HepG2 (cell line): Measurements from ENCODE around the gene TRMT6. TPM values are rescaled to one million over a fixed set of nuclear protein-coding genes. Genes with fewer than 3 reads are reported as not detected.

ENCODE experiments used
- BORCS8-MEF2B ChIP-seq: sonication (generic); formaldehyde crosslinking; IDR thresholded peaks from 2 replicates; pipeline ENCODE4 v1.8.0; 2022; ENCODE audit warnings: mild to moderate bottlenecking, missing genetic modification reagents
- BRD4 ChIP-seq: sonication (generic); formaldehyde crosslinking; IDR thresholded peaks from 2 replicates; pipeline ENCODE4 v1.4.0; 2020; ENCODE audit warnings: missing genetic modification reagents
- HOXD1 ChIP-seq: sonication (generic); formaldehyde crosslinking; IDR thresholded peaks from 2 replicates; pipeline ENCODE4 v1.5.0; 2020; ENCODE audit warnings: missing genetic modification reagents
- PAF1 ChIP-seq: IDR thresholded peaks from 2 replicates; pipeline ENCODE4 v1.6.1; 2016; ENCODE audit warnings: missing genetic modification reagents, missing compliant biosample characterization
- SIN3B ChIP-seq: fragments of 150-350 bp; IDR thresholded peaks from 2 replicates; pipeline ENCODE4 v1.6.1; 2014; ENCODE audit warnings: low read length
- SMARCE1 ChIP-seq: fragments of 450-650 bp; IDR thresholded peaks from 2 replicates; pipeline ENCODE4 v1.6.1; 2017; ENCODE audit warnings: borderline replicate concordance
- UBTF ChIP-seq: sonication (generic); formaldehyde crosslinking; IDR thresholded peaks from 2 replicates; pipeline ENCODE4 v1.4.0; 2020; ENCODE audit warnings: mild to moderate bottlenecking, missing genetic modification reagents
- ZNF362 ChIP-seq: sonication (generic); formaldehyde crosslinking; IDR thresholded peaks from 2 replicates; pipeline ENCODE4 v1.4.0; 2020; ENCODE audit warnings: missing genetic modification reagents, mild to moderate bottlenecking, borderline replicate concordance
- ZNF598 ChIP-seq: sonication (generic); formaldehyde crosslinking; IDR thresholded peaks from 2 replicates; pipeline ENCODE4 v1.5.1; 2020; ENCODE audit warnings: mild to moderate bottlenecking, missing genetic modification reagents, borderline replicate concordance
- polyA plus RNA-seq, 8 experiments: library from polyadenylated mRNA; depleted of rRNA in 3 of 8; stranded (reverse) in 7 of 8; unstranded in 1 of 8; fragments of >200 nt; fragmentation: Illumina TruSeq in 4 of 8; extraction: Trizol in 4 of 8; gene quantifications; 2 replicates each; pipeline versions ENCODE4 v1.2.1 to v1.2.3, GENCODE V29; 2011 to 2016; ENCODE audit warnings: low read depth in 4 of 8, missing spikeins in 1 of 8, mixed read lengths in 1 of 8; ENCODE audit not compliant: insufficient read depth in 1 of 8
- total RNA-seq, 5 experiments: library from RNA; depleted of rRNA; stranded (reverse); fragments of >200 nt; fragmentation: Illumina TruSeq; extraction: Trizol; gene quantifications; 2 replicates each; pipeline ENCODE4 v1.2.3, GENCODE V29; 2016; ENCODE audit warnings: low read depth in 1 of 5
- TF ChIP-seq, protein P1 (sequence below), 2 experiments: fragments of 450-650 bp in 1 of 2; sonication (generic) in 1 of 2; formaldehyde crosslinking; IDR thresholded peaks; 2 replicates each; pipeline versions ENCODE4 v1.5.0 to v1.8.0; 2020 to 2022; ENCODE audit warnings: mild to moderate bottlenecking in 1 of 2, missing genetic modification reagents in 1 of 2
- TF ChIP-seq, protein P2 (sequence below): sonication (generic); formaldehyde crosslinking; IDR thresholded peaks from 2 replicates; pipeline ENCODE4 v1.5.0; 2020; ENCODE audit warnings: mild to moderate bottlenecking, missing genetic modification reagents
- TF ChIP-seq, protein P3 (sequence below): sonication (generic); formaldehyde crosslinking; IDR thresholded peaks from 2 replicates; pipeline ENCODE4 v1.8.1; 2023; ENCODE audit warnings: mild to moderate bottlenecking, missing genetic modification reagents
- TF ChIP-seq, protein P4 (sequence below): sonication (generic); formaldehyde crosslinking; IDR thresholded peaks from 2 replicates; pipeline ENCODE4 v1.5.0; 2020; ENCODE audit warnings: mild to moderate bottlenecking, missing genetic modification reagents, borderline replicate concordance

Gene TRMT6
- total and polyA plus RNA-seq, 2 of the 13 experiments (the other 11 are each of a cell fraction or from before 2014, with no cell fraction given), result 10.5 to 37.8 TPM

- peak; percentile 99 for TF ChIP-seq SIN3B
- TF ChIP-seq PAF1, result no peak
- TF ChIP-seq BORCS8-MEF2B (CRISPR knock-in tag), result peak; percentile 96
- TF ChIP-seq HOXD1, result peak; percentile 89
- peak; percentile 90 for TF ChIP-seq BRD4 (CRISPR knock-in tag)
- TF ChIP-seq, protein P1, sequence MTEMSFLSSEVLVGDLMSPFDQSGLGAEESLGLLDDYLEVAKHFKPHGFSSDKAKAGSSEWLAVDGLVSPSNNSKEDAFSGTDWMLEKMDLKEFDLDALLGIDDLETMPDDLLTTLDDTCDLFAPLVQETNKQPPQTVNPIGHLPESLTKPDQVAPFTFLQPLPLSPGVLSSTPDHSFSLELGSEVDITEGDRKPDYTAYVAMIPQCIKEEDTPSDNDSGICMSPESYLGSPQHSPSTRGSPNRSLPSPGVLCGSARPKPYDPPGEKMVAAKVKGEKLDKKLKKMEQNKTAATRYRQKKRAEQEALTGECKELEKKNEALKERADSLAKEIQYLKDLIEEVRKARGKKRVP (CRISPR knock-in tag; IDR thresholded peaks at IDR 0.05), result 0 out of 4 replicates have a peak, but pooled peaks of 1 of the 2 experiments have one; percentile 76
- no peak for TF ChIP-seq SMARCE1
- peak; percentile 95 for TF ChIP-seq ZNF598 (CRISPR knock-in tag)
- TF ChIP-seq UBTF (CRISPR knock-in tag), result peak; percentile 93
- peak; percentile 81; the same call in 1 of the 2 replicates for TF ChIP-seq ZNF362 (CRISPR knock-in tag)
- TF ChIP-seq, protein P2, sequence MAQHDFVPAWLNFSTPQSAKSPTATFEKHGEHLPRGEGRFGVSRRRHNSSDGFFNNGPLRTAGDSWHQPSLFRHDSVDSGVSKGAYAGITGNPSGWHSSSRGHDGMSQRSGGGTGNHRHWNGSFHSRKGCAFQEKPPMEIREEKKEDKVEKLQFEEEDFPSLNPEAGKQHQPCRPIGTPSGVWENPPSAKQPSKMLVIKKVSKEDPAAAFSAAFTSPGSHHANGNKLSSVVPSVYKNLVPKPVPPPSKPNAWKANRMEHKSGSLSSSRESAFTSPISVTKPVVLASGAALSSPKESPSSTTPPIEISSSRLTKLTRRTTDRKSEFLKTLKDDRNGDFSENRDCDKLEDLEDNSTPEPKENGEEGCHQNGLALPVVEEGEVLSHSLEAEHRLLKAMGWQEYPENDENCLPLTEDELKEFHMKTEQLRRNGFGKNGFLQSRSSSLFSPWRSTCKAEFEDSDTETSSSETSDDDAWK (CRISPR knock-in tag), result no peak
- TF ChIP-seq, protein P3, sequence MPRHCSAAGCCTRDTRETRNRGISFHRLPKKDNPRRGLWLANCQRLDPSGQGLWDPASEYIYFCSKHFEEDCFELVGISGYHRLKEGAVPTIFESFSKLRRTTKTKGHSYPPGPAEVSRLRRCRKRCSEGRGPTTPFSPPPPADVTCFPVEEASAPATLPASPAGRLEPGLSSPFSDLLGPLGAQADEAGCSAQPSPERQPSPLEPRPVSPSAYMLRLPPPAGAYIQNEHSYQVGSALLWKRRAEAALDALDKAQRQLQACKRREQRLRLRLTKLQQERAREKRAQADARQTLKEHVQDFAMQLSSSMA (CRISPR knock-in tag), result peak; percentile 94; the same call in 1 of the 2 replicates
- TF ChIP-seq, protein P4, sequence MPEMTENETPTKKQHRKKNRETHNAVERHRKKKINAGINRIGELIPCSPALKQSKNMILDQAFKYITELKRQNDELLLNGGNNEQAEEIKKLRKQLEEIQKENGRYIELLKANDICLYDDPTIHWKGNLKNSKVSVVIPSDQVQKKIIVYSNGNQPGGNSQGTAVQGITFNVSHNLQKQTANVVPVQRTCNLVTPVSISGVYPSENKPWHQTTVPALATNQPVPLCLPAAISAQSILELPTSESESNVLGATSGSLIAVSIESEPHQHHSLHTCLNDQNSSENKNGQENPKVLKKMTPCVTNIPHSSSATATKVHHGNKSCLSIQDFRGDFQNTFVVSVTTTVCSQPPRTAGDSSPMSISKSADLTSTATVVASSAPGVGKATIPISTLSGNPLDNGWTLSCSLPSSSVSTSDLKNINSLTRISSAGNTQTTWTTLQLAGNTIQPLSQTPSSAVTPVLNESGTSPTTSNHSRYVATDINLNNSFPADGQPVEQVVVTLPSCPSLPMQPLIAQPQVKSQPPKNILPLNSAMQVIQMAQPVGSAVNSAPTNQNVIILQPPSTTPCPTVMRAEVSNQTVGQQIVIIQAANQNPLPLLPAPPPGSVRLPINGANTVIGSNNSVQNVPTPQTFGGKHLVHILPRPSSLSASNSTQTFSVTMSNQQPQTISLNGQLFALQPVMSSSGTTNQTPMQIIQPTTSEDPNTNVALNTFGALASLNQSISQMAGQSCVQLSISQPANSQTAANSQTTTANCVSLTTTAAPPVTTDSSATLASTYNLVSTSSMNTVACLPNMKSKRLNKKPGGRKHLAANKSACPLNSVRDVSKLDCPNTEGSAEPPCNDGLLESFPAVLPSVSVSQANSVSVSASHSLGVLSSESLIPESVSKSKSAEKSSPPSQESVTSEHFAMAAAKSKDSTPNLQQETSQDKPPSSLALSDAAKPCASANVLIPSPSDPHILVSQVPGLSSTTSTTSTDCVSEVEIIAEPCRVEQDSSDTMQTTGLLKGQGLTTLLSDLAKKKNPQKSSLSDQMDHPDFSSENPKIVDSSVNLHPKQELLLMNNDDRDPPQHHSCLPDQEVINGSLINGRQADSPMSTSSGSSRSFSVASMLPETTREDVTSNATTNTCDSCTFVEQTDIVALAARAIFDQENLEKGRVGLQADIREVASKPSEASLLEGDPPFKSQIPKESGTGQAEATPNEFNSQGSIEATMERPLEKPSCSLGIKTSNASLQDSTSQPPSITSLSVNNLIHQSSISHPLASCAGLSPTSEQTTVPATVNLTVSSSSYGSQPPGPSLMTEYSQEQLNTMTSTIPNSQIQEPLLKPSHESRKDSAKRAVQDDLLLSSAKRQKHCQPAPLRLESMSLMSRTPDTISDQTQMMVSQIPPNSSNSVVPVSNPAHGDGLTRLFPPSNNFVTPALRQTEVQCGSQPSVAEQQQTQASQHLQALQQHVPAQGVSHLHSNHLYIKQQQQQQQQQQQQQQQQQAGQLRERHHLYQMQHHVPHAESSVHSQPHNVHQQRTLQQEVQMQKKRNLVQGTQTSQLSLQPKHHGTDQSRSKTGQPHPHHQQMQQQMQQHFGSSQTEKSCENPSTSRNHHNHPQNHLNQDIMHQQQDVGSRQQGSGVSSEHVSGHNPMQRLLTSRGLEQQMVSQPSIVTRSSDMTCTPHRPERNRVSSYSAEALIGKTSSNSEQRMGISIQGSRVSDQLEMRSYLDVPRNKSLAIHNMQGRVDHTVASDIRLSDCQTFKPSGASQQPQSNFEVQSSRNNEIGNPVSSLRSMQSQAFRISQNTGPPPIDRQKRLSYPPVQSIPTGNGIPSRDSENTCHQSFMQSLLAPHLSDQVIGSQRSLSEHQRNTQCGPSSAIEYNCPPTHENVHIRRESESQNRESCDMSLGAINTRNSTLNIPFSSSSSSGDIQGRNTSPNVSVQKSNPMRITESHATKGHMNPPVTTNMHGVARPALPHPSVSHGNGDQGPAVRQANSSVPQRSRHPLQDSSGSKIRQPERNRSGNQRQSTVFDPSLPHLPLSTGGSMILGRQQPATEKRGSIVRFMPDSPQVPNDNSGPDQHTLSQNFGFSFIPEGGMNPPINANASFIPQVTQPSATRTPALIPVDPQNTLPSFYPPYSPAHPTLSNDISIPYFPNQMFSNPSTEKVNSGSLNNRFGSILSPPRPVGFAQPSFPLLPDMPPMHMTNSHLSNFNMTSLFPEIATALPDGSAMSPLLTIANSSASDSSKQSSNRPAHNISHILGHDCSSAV, result peak; percentile 96; the same call in 1 of the 2 replicates
Observed at GRCh38 chr20:5950271-5951031, at the start of gene TRMT6, which contains the start of gene MCM8 (continued).
